Esophagus (tissue), 2 donors: Measurements from ENCODE around the gene MARF1. TPM values are rescaled to one million over a fixed set of nuclear protein-coding genes. Genes with fewer than 3 reads are reported as not detected.
A peak's percentile ranks its signal among the peaks of the same experiment; 100 is the strongest.
"Not testable (repeated sequence)": the region's sequence is repeated elsewhere in the genome, so short reads cannot be mapped to it uniquely, and the experiment has no call there.

Experiments
- H3K27ac ChIP-seq, 2 donors: one replicate each; pipeline ENCODE4 v1.5.1; 2013; ENCODE audit warnings: low read depth in 2 of 2, mild to moderate bottlenecking in 2 of 2, inconsistent platforms in 1 of 2, low read length in 1 of 2, moderate library complexity in 1 of 2
- H3K27me3 ChIP-seq, 2 donors: one replicate each; pipeline ENCODE4 v1.6.1; 2013; ENCODE audit warnings: low read length in 2 of 2, control low read depth in 1 of 2, mild to moderate bottlenecking in 1 of 2; ENCODE audit not compliant: insufficient read depth in 2 of 2, control insufficient read depth in 1 of 2
- H3K36me3 ChIP-seq, 2 donors: one replicate each; pipeline ENCODE4 v1.6.1; 2013; ENCODE audit warnings: low read length in 1 of 2; ENCODE audit not compliant: control insufficient read depth in 2 of 2, insufficient read depth in 2 of 2
- H3K4me1 ChIP-seq, 2 donors: one replicate each; pipeline ENCODE4 v1.6.1; 2013; ENCODE audit warnings: low read length in 1 of 2; ENCODE audit not compliant: control insufficient read depth in 2 of 2, insufficient read depth in 2 of 2
- H3K4me3 ChIP-seq, 2 donors: one replicate each; pipeline ENCODE4 v1.5.1; 2013; ENCODE audit warnings: low read length in 2 of 2, mild to moderate bottlenecking in 2 of 2, low read depth in 1 of 2, moderate library complexity in 1 of 2
- H3K9me3 ChIP-seq, 2 donors: one replicate each; pipeline ENCODE4 v1.6.1; 2013; ENCODE audit warnings: mild to moderate bottlenecking in 2 of 2, low read depth in 1 of 2, low read length in 1 of 2, moderate library complexity in 1 of 2; ENCODE audit not compliant: control insufficient read depth in 2 of 2, insufficient read depth in 1 of 2
- WGBS, 2 donors: extraction: QIAGEN DNeasy Blood & Tissue Kit; methylation state at CpG; one replicate each; pipeline ENCODE4 v1.1.7; 2013; 5-methylcytosine and 5-hydroxymethylcytosine counted together
- polyA plus RNA-seq, 2 donors: library from polyadenylated mRNA; stranded (reverse); fragments of 200-250 nt; gene quantifications; one replicate each; pipeline ENCODE4 v1.2.3, GENCODE V29; 2013
- donor health status: healthy with polysubstance abuse.
- donor health status: Bipolar disorder and iron deficiency.

The MARF1 gene
- polyA plus RNA-seq, 2 donors: 9.9 to 10.3 TPM

- Histone ChIP-seq H3K4me1 (no peaks in the 10 kb centered on the region), H3K27me3 (no peaks in the 10 kb centered on the region), H3K27ac (no peak overlapping the region), H3K9me3 (no peaks in the 10 kb centered on the region), H3K4me3 (no peak overlapping the region), H3K36me3 (peaks cover 24 to 28% of the 10 kb centered on the region in 2 donors)
- WGBS, 2 donors: 91 to 93% methylated on average over 4 of the region's 4 CpGs
These were observed 26.9 kb downstream of the MARF1 start for GRCh38 chr16:15616012-15616411.

- Histone ChIP-seq H3K27me3 (no peaks in the 10 kb centered on the region), H3K9me3 (no peaks in the 10 kb centered on the region), H3K4me3 (no peak overlapping the region), H3K4me1 (no peaks in the 10 kb centered on the region), H3K27ac (no peak overlapping the region), H3K36me3 (peaks cover 25 to 28% of the 10 kb centered on the region in 2 donors)
- WGBS, 2 donors: 86 to 91% methylated on average over 4 of the region's 4 CpGs
These were observed 29.3 kb downstream of the MARF1 start for GRCh38 chr16:15613676-15614075.

GRCh38 chr16:15611610-15612009 is 31.3 kb downstream of the MARF1 start:
- WGBS, 2 donors: 86 to 88% methylated on average over 7 of the region's 7 CpGs

GRCh38 chr16:15610369-15610871 is 32.5 kb downstream of the MARF1 start:
- 92 to 93% methylated on average over 10 of the region's 10 CpGs for WGBS, 2 donors
- no peak overlapping the region for H3K27ac ChIP-seq
- H3K9me3 ChIP-seq: no peaks in the 10 kb centered on the region
- H3K36me3 ChIP-seq: peaks cover 30% of the 10 kb centered on the region in 2 donors
- H3K4me1 ChIP-seq: peaks cover 0 to 3% of the 10 kb centered on the region in 2 donors
- H3K27me3 ChIP-seq: no peaks in the 10 kb centered on the region
- no peak overlapping the region for H3K4me3 ChIP-seq

More at GRCh38 chr16:15611610-15612009, 31.3 kb downstream of the MARF1 start:
- Histone ChIP-seq H3K4me1 (peaks cover 0 to 3% of the 10 kb centered on the region in 2 donors), H3K9me3 (no peaks in the 10 kb centered on the region), H3K36me3 (peaks cover 29 to 32% of the 10 kb centered on the region in 2 donors), H3K27me3 (no peaks in the 10 kb centered on the region), H3K4me3 (no peak overlapping the region), H3K27ac (no peak overlapping the region)

GRCh38 chr16:15609286-15609649 is 33.7 kb downstream of the MARF1 start:
- peaks cover 32 to 33% of the 10 kb centered on the region in 2 donors for H3K36me3 ChIP-seq
- H3K9me3 ChIP-seq: no peaks in the 10 kb centered on the region
- peaks cover 3 to 5% of the 10 kb centered on the region in 2 donors for H3K4me1 ChIP-seq
- H3K27ac ChIP-seq: no peak overlapping the region
- 90 to 92% methylated on average over 6 of the region's 6 CpGs for WGBS, 2 donors
- H3K27me3 ChIP-seq: no peaks in the 10 kb centered on the region
- H3K4me3 ChIP-seq: no peak overlapping the region

GRCh38 chr16:15608398-15609285 is 34.3 kb downstream of the MARF1 start:
- H3K27ac ChIP-seq: no peak overlapping the region
- no peaks in the 10 kb centered on the region for H3K27me3 ChIP-seq
- H3K4me1 ChIP-seq: peaks cover 3 to 5% of the 10 kb centered on the region in 2 donors
- H3K9me3 ChIP-seq: no peaks in the 10 kb centered on the region
- H3K4me3 ChIP-seq: no peak overlapping the region
- 87 to 88% methylated on average over 19 of the region's 19 CpGs for WGBS, 2 donors
- H3K36me3 ChIP-seq: peaks cover 34 to 36% of the 10 kb centered on the region in 2 donors

GRCh38 chr16:15607700-15608396 is 35.1 kb downstream of the MARF1 start:
- Histone ChIP-seq H3K4me1 (peaks cover 3 to 5% of the 10 kb centered on the region in 2 donors), H3K27ac (peak overlapping the region in 1 of 2 donors; percentile 14), H3K4me3 (no peak overlapping the region), H3K36me3 (peaks cover 35 to 37% of the 10 kb centered on the region in 2 donors), H3K9me3 (no peaks in the 10 kb centered on the region), H3K27me3 (no peaks in the 10 kb centered on the region)
- 79 to 81% methylated on average over 13 of the region's 13 CpGs for WGBS, 2 donors

- H3K4me1 ChIP-seq, H3K27ac ChIP-seq, H3K4me3 ChIP-seq, H3K27me3 ChIP-seq, H3K9me3 ChIP-seq: not testable (repeated sequence)
- 91 to 93% methylated on average over 12 of the region's 12 CpGs for WGBS, 2 donors
- H3K36me3 ChIP-seq: peaks cover 31 to 35% of the 10 kb centered on the region in 2 donors
These were observed 35.7 kb downstream of the MARF1 start for GRCh38 chr16:15607221-15607699.

GRCh38 chr16:15606518-15607220 is 36.3 kb downstream of the MARF1 start:
- Histone ChIP-seq H3K4me1 (peaks cover 3 to 5% of the 10 kb centered on the region in 2 donors), H3K27ac (peak overlapping the region in 1 of 2 donors; percentile 20), H3K4me3 (no peak overlapping the region), H3K9me3 (no peaks in the 10 kb centered on the region), H3K27me3 (no peaks in the 10 kb centered on the region), H3K36me3 (peaks cover 31 to 33% of the 10 kb centered on the region in 2 donors)
- 92 to 94% methylated on average over 5 of the region's 5 CpGs for WGBS, 2 donors
